ENCODE data around the gene OLFML2A.
A peak's percentile ranks its signal among the peaks of the same experiment; 100 is the strongest.

Gene OLFML2A

GRCh38 chr9:124770359-124771020 lies 6.4 kb upstream of the OLFML2A start:
- H3K9me3 ChIP-seq (ENCODE audit: control insufficient read depth, insufficient read depth, low read depth, low read length): no peaks in the 10 kb centered on the region
- CTCF ChIA-PET: interaction anchor here (0.5 to 16.2 kb wide), 14 partner anchors 8 to 431 kb away, joined by 3 to 1257 read pairs (median 10); partner anchors contain the start of genes ARPC5L, RPL35 and WDR38
- no peaks in the 10 kb centered on the region for H3K36me3 ChIP-seq (ENCODE audit: control insufficient read depth in 2 of 2, insufficient read depth in 1 of 2, low read length in 2 of 2)
- peak overlapping the region; percentile 91 for H3K27ac ChIP-seq (ENCODE audit: extremely low read depth, low read depth, low read length)
- peaks cover 22% of the 10 kb centered on the region; the same call in 1 of the 2 replicates for H3K4me1 ChIP-seq (ENCODE audit: control insufficient read depth, insufficient read depth, low read length)
- POLR2A ChIA-PET: interaction anchor here (0.6 to 11.9 kb wide), 14 partner anchors 9 to 471 kb away, joined by 3 to 201 read pairs (median 6); partner anchors contain the start of genes ARPC5L, RPL35 and WDR38
- peak overlapping the region; percentile 96 for H3K4me3 ChIP-seq (ENCODE audit: low read depth, low read length)
- TF ChIP-seq PRDM1 (tag by site-specific recombination; IDR thresholded peaks at IDR 0.05) (peak; percentile 44; the same call in 1 of the 2 replicates), ZNF623 (tag by site-specific recombination; IDR thresholded peaks at IDR 0.05) (no peak), KLF17 (tag by site-specific recombination; IDR thresholded peaks at IDR 0.05) (peak; percentile 23; the same call in 1 of the 2 replicates), ZNF354C (tag by site-specific recombination; IDR thresholded peaks at IDR 0.05; ENCODE audit: borderline replicate concordance, low read depth) (no peak), ZBTB20 (tag by site-specific recombination; IDR thresholded peaks at IDR 0.05) (peak; percentile 67; the same call in 1 of the 2 replicates), ZNF350 (tag by site-specific recombination; IDR thresholded peaks at IDR 0.05) (no peak), ZSCAN4 (tag by site-specific recombination; IDR thresholded peaks at IDR 0.05) (no peak), GLIS2 (tag by site-specific recombination; IDR thresholded peaks at IDR 0.05) (peak; percentile 65), MYNN (tag by site-specific recombination; IDR thresholded peaks at IDR 0.05; ENCODE audit: borderline replicate concordance) (0 out of 2 replicates have a peak, but pooled peaks have one; percentile 16), ZBTB11 (tag by site-specific recombination; conservative IDR thresholded peaks at IDR 0.05; ENCODE audit: low read depth) (0 out of 2 replicates have a peak, but pooled peaks have one; percentile 29), ZBTB44 (tag by site-specific recombination; IDR thresholded peaks at IDR 0.05) (no peak), KLF8 (tag by site-specific recombination; IDR thresholded peaks at IDR 0.05) (peak; percentile 42; the same call in 1 of the 2 replicates), YY2 (tag by site-specific recombination; IDR thresholded peaks at IDR 0.05) (no peak), ZNF16 (tag by site-specific recombination; IDR thresholded peaks at IDR 0.05; ENCODE audit: low read depth) (no peak), ZBTB48 (tag by site-specific recombination; IDR thresholded peaks at IDR 0.05) (peak; percentile 70; the same call in 1 of the 2 replicates), ZNF18 (tag by site-specific recombination; IDR thresholded peaks at IDR 0.05) (no peak), ZNF510 (tag by site-specific recombination; IDR thresholded peaks at IDR 0.05; ENCODE audit: insufficient replicate concordance) (no peak), KLF9 (tag by site-specific recombination; IDR thresholded peaks at IDR 0.05; ENCODE audit: low read depth) (0 out of 2 replicates have a peak, but pooled peaks have one; percentile 42), ZNF341 (tag by site-specific recombination; IDR thresholded peaks at IDR 0.05; ENCODE audit: low read depth) (peak; percentile 94), ZNF529 (tag by site-specific recombination; IDR thresholded peaks at IDR 0.05; ENCODE audit: insufficient replicate concordance) (peak; percentile 55), ZNF423 (tag by site-specific recombination; IDR thresholded peaks at IDR 0.05) (peak; percentile 81; the same call in 1 of the 2 replicates), GLI2 (tag by site-specific recombination; IDR thresholded peaks at IDR 0.05; ENCODE audit: borderline replicate concordance, low read depth) (no peak), ZNF398 (tag by site-specific recombination; IDR thresholded peaks at IDR 0.05) (peak; percentile 88), WT1 (tag by site-specific recombination; IDR thresholded peaks at IDR 0.05) (0 out of 2 replicates have a peak, but pooled peaks have one; percentile 9), FEZF1 (tag by site-specific recombination; IDR thresholded peaks at IDR 0.05) (no peak), SP3 (tag by site-specific recombination; IDR thresholded peaks at IDR 0.05) (peak; percentile 43; the same call in 1 of the 2 replicates)

Data from HEK293 (cell line).